Measurements from ENCODE around the gene HSPB6.
"Not testable (repeated sequence)": the region's sequence is repeated elsewhere in the genome, so short reads cannot be mapped to it uniquely, and the experiment has no call there.

Gene HSPB6

GRCh38 chr19:35774274-35775045, 17.6 kb upstream of the HSPB6 start:
- Histone ChIP-seq H3K27me3 (ENCODE audit: control insufficient read depth, insufficient read depth, low read length) (no peaks in the 10 kb centered on the region), H3K4me2 (ENCODE audit: low read length) (peak overlapping the region; percentile 77), H3K9ac (no peak overlapping the region), H2AFZ (peak overlapping the region; percentile 80), H3K4me1 (peaks cover 10% of the 10 kb centered on the region), H3K4me3 (ENCODE audit: low read depth, low read length) (peak overlapping the region; percentile 43), H3K27ac (no peak overlapping the region), H3K36me3 (ENCODE audit: control insufficient read depth, insufficient read depth, low read length) (no peaks in the 10 kb centered on the region), H3K9me3 (ENCODE audit: control insufficient read depth, low read length) (no peaks in the 10 kb centered on the region), H3K79me2 (no peaks in the 10 kb centered on the region)
- no peak for TF ChIP-seq CTCF (IDR thresholded peaks at IDR 0.05)

GRCh38 chr19:35773020-35773806, 16.4 kb upstream of the HSPB6 start:
- no peak for TF ChIP-seq CTCF (IDR thresholded peaks at IDR 0.05)
- no peaks in the 10 kb centered on the region for H3K79me2 ChIP-seq
- no peak overlapping the region for H3K27ac ChIP-seq
- H3K9me3 ChIP-seq (ENCODE audit: control insufficient read depth, low read length), result no peaks in the 10 kb centered on the region
- H3K4me1 ChIP-seq, result peaks cover 15% of the 10 kb centered on the region
- no peaks in the 10 kb centered on the region for H3K36me3 ChIP-seq (ENCODE audit: control insufficient read depth, insufficient read depth, low read length)
- no peak overlapping the region for H3K4me2 ChIP-seq (ENCODE audit: low read length)
- H2AFZ ChIP-seq, result no peak overlapping the region
- H3K9ac ChIP-seq, result no peak overlapping the region
- H3K4me3 ChIP-seq (ENCODE audit: low read depth, low read length), result no peak overlapping the region
- H3K27me3 ChIP-seq (ENCODE audit: control insufficient read depth, insufficient read depth, low read length), result no peaks in the 10 kb centered on the region

- not testable (repeated sequence) for H3K4me2 ChIP-seq (ENCODE audit: low read length); H3K79me2 ChIP-seq; H3K36me3 ChIP-seq (ENCODE audit: control insufficient read depth, insufficient read depth, low read length); H3K9me3 ChIP-seq (ENCODE audit: control insufficient read depth, low read length); H3K4me3 ChIP-seq (ENCODE audit: low read depth, low read length); H3K9ac ChIP-seq; H3K27ac ChIP-seq; H2AFZ ChIP-seq; H3K27me3 ChIP-seq (ENCODE audit: control insufficient read depth, insufficient read depth, low read length)
- H3K4me1 ChIP-seq, result peaks cover 23% of the 10 kb centered on the region
Observed at GRCh38 chr19:35772362-35772761, 15.5 kb upstream of the HSPB6 start.

- no peaks in the 10 kb centered on the region for H3K79me2 ChIP-seq
- H2AFZ ChIP-seq, result peak overlapping the region; percentile 94
- peaks cover 16% of the 10 kb centered on the region for H3K4me1 ChIP-seq
- H3K9me3 ChIP-seq (ENCODE audit: control insufficient read depth, low read length), result no peaks in the 10 kb centered on the region
- H3K27ac ChIP-seq, result peak overlapping the region; percentile 90
- peak overlapping the region; percentile 20 for H3K4me3 ChIP-seq (ENCODE audit: low read depth, low read length)
- no peak for TF ChIP-seq CTCF (IDR thresholded peaks at IDR 0.05)
- no peak overlapping the region for H3K9ac ChIP-seq
- H3K27me3 ChIP-seq (ENCODE audit: control insufficient read depth, insufficient read depth, low read length), result no peaks in the 10 kb centered on the region
- peak overlapping the region; percentile 68 for H3K4me2 ChIP-seq (ENCODE audit: low read length)
- H3K36me3 ChIP-seq (ENCODE audit: control insufficient read depth, insufficient read depth, low read length), result no peaks in the 10 kb centered on the region
Observed at GRCh38 chr19:35768082-35768421, 11.2 kb upstream of the HSPB6 start.

- no peaks in the 10 kb centered on the region for H3K79me2 ChIP-seq
- H3K9ac ChIP-seq, result peak overlapping the region; percentile 11
- H3K4me1 ChIP-seq, result peaks cover 16% of the 10 kb centered on the region
- no peak for TF ChIP-seq CTCF (IDR thresholded peaks at IDR 0.05)
- H3K9me3 ChIP-seq (ENCODE audit: control insufficient read depth, low read length), result no peaks in the 10 kb centered on the region
- H3K27ac ChIP-seq, result peak overlapping the region; percentile 90
- peak overlapping the region; percentile 68 for H3K4me2 ChIP-seq (ENCODE audit: low read length)
- no peaks in the 10 kb centered on the region for H3K27me3 ChIP-seq (ENCODE audit: control insufficient read depth, insufficient read depth, low read length)
- peak overlapping the region; percentile 20 for H3K4me3 ChIP-seq (ENCODE audit: low read depth, low read length)
- peak overlapping the region; percentile 94 for H2AFZ ChIP-seq
- H3K36me3 ChIP-seq (ENCODE audit: control insufficient read depth, insufficient read depth, low read length), result no peaks in the 10 kb centered on the region
Observed at GRCh38 chr19:35767288-35768081, 10.7 kb upstream of the HSPB6 start.

All from parathyroid adenoma (tissue), 2 donors.